Right cardiac atrium (tissue), 5 donors: ENCODE measurements around the gene FBXW10. TPM values are rescaled to one million over a fixed set of nuclear protein-coding genes. Genes with fewer than 3 reads are reported as not detected.
"Not testable (repeated sequence)": the region's sequence is repeated elsewhere in the genome, so short reads cannot be mapped to it uniquely, and the experiment has no call there.

Experiments
- ATAC-seq, 2 donors: fragments of 200-7000 bp; cut with Tn5 transposase; one replicate each; pipeline versions ENCODE4 v1.8.0 to v1.9.1; 2020; ENCODE audit warnings: moderate library complexity in 2 of 2, mild to moderate bottlenecking in 1 of 2
- DNase-seq, 3 donors: peaks; one replicate each; pipeline ENCODE4 v3.0.0-alpha.2; 2020
- H3K27ac ChIP-seq: one replicate; pipeline ENCODE4 v1.5.1; 2013; ENCODE audit warnings: mild to moderate bottlenecking, low read length, control low read depth, moderate library complexity
- H3K27me3 ChIP-seq: one replicate; pipeline ENCODE4 v1.6.1; 2013; ENCODE audit not compliant: control insufficient read depth, insufficient read depth
- H3K4me1 ChIP-seq: one replicate; pipeline ENCODE4 v1.6.1; 2013; ENCODE audit warnings: low read length; ENCODE audit not compliant: control insufficient read depth, insufficient read depth
- H3K4me3 ChIP-seq: one replicate; pipeline ENCODE4 v1.5.1; 2013; ENCODE audit warnings: low read length, control low read depth
- H3K9me3 ChIP-seq: one replicate; pipeline ENCODE4 v1.6.1; 2013; ENCODE audit warnings: low read length; ENCODE audit not compliant: control insufficient read depth
- WGBS: extraction: QIAGEN DNeasy Blood & Tissue Kit; methylation state at CpG from one replicate; pipeline ENCODE4 v1.1.7; 2013; 5-methylcytosine and 5-hydroxymethylcytosine counted together
- intact Hi-C, 4 donors: fragments of 100-400 bp; cut with DNase I; formaldehyde crosslinking; loops; one replicate each; pipeline versions ENCODE4 v1.11.0 to v1.14.0; 2022 to 2023
- long read RNA-seq, 4 donors: library from polyadenylated mRNA; unstranded; transcript quantifications; one replicate each; pipeline ENCODE4 v2.0.0, GENCODE V29; 2020 to 2021
- polyA plus RNA-seq: library from polyadenylated mRNA; stranded (reverse); fragments of 200-250 nt; gene quantifications from one replicate; pipeline ENCODE4 v1.2.3, GENCODE V29; 2013
- total RNA-seq, 4 donors: library from RNA; stranded (reverse); fragmentation: NEBNext Ultra II Directional; extraction: Animal tissue kit (Norgen Biotek cat#: 25700); gene quantifications; one replicate each; pipeline ENCODE4 v1.2.1, GENCODE V29; 2021
- donor health status: healthy with polysubstance abuse.
- donor health status: DM: no; HTN: yes; CAD: no.
- donor health status: DM: no; HTN: no; CAD: no.
- donor health status: DM: no; HTN: yes; CAD: no; lungs with severe emphysema.
- donor health status: DM: yes; HTN: yes; CAD: no.

Gene FBXW10, protein sequence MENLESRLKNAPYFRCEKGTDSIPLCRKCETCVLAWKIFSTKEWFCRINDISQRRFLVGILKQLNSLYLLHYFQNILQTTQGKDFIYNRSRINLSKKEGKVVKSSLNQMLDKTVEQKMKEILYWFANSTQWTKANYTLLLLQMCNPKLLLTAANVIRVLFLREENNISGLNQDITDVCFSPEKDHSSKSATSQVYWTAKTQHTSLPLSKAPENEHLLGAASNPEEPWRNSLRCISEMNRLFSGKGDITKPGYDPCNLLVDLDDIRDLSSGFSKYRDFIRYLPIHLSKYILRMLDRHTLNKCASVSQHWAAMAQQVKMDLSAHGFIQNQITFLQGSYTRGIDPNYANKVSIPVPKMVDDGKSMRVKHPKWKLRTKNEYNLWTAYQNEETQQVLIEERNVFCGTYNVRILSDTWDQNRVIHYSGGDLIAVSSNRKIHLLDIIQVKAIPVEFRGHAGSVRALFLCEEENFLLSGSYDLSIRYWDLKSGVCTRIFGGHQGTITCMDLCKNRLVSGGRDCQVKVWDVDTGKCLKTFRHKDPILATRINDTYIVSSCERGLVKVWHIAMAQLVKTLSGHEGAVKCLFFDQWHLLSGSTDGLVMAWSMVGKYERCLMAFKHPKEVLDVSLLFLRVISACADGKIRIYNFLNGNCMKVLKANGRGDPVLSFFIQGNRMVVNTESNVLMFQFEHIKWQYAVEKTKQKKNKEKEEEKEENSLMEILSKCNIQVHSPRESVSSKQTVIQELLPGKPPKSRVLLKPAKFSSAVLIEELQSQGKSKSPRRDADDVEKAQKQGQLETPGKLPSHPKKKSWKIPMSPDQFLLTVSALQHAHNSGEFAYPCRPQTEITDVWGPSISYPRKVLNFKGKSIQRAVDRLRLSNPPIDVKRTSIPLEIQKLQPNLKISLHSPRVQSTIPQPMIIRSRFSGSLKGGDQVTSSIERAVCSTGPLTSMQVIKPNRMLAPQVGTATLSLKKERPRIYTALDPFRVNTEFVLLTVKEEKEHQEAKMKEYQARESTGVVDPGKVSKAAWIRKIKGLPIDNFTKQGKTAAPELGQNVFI
- total RNA-seq (under 1 TPM; 0.14 to 0.26 (median 0.17) TPM), polyA plus RNA-seq (0.11 TPM)
- long read RNA-seq, donor 1, result 0 reads
- long read RNA-seq, donor 2, result 0 reads
- long read RNA-seq, donor 3, result 0 reads
- long read RNA-seq, donor 4, result 0 reads

GRCh38 chr17:18743699-18744421 is at the start of gene FBXW10:
TSS of gene FBXW10 (plus strand) at chr17:18744054. CDS start at chr17:18744245, 191 bp downstream.
- peak; percentile 82 to 83 for ATAC-seq
- H3K4me1 ChIP-seq, H3K9me3 ChIP-seq, H3K27me3 ChIP-seq, H3K27ac ChIP-seq, intact Hi-C loops, H3K4me3 ChIP-seq, DNase-seq: not testable (repeated sequence)
- 19% methylated on average over 9 of the region's 10 CpGs for WGBS

- WGBS, result 73% methylated on average over 2 of the region's 2 CpGs
- H3K27me3 ChIP-seq, H3K4me1 ChIP-seq, ATAC-seq, DNase-seq, H3K27ac ChIP-seq, H3K4me3 ChIP-seq, intact Hi-C loops, H3K9me3 ChIP-seq: not testable (repeated sequence)
Observed at GRCh38 chr17:18695143-18695542, 48.7 kb upstream of the FBXW10 start.

GRCh38 chr17:18698473-18699103 is 45.3 kb upstream of the FBXW10 start:
- ATAC-seq, H3K27ac ChIP-seq, DNase-seq, H3K27me3 ChIP-seq, H3K9me3 ChIP-seq, intact Hi-C loops, H3K4me1 ChIP-seq: not testable (repeated sequence)
- WGBS, result 54% methylated on average over 8 of the region's 8 CpGs
- peak overlapping the region; percentile 84 for H3K4me3 ChIP-seq

DNA sequence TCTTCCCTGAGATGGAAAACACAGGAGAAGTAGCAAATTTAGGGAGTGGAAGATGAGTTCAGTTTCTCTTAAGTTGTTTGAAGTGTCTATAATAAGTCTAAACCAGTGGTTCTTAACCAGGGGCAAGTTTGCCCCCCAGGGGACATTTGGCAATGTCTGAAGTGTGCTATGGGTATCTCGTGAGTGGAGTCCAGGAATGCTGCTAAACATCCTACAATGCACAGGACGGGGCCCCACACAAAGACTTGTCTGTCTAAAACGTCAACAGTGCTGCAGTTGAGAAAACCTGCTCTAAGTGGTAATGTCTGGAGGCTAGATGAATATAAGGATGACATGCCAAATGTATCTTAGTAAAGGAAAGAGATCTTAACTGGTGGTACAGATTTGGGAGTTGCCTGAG is 37.9 kb upstream of the FBXW10 start:
- H3K27ac ChIP-seq, ATAC-seq, H3K4me3 ChIP-seq, H3K27me3 ChIP-seq, intact Hi-C loops, H3K9me3 ChIP-seq, DNase-seq, H3K4me1 ChIP-seq: not testable (repeated sequence)
- WGBS, result 87% methylated on average over 3 of the region's 3 CpGs

DNA sequence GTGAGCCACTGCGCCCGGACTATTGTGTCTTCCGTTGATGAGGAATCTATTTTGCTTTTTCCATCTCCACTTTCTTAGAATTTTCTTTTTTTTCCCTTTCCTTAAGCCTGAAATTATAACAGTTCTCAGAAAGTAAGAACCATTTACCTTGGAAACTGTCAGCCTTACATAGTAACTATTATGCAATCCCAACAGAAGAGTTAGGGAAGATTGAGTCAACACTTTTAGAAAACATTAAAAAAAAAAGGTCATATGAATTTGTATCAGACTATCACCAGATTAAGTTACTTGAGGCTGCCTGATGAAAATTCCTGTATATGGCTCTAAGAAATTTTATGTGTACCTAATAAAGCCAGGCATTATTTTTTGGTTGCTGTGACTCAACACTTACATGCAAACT is 35.6 kb upstream of the FBXW10 start:
- not testable (repeated sequence) for DNase-seq

DNA sequence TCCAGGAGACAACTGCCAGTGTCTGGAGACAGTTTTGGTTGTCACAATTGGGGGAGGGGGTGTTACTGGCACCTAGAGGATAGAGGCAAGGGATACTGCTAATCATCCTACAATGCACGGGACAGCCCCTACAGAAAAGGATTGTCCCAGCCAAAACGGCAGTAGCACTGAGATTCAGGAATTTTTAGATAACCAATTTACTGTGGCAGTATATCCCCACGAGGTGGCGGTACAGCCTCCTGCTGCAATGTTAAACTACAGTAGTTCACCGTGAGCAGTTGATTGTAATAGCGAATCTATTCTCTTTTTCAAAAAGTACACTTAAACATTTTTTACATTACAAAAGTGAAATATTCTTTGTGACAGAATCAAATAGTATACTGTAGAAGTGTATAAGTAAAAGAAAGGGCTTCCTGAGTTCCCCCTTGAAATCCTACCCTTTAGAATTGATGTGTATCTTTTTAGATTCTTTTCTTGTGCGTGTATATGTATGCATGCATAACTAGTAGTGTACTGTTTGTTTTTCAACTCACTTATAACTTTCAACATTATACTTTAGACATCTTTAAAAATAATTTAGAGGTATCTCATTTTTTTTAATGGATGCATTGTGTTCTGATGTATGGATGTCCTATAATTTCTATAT is 31.4 kb upstream of the FBXW10 start:
- 12% methylated on average over 7 of the region's 7 CpGs for WGBS
- intact Hi-C loops, H3K4me3 ChIP-seq, H3K9me3 ChIP-seq, H3K4me1 ChIP-seq, H3K27me3 ChIP-seq, H3K27ac ChIP-seq: not testable (repeated sequence)
- ATAC-seq (peak; percentile 68 to 82), DNase-seq (peak; percentile 64 to 87 (median 76))

More for the DNA sequence above, 35.6 kb upstream of the FBXW10 start:
- H3K27me3 ChIP-seq, H3K27ac ChIP-seq, H3K4me3 ChIP-seq, H3K4me1 ChIP-seq, intact Hi-C loops, ATAC-seq, H3K9me3 ChIP-seq: not testable (repeated sequence)
- 92% methylated on average over 3 of the region's 3 CpGs for WGBS

DNA sequence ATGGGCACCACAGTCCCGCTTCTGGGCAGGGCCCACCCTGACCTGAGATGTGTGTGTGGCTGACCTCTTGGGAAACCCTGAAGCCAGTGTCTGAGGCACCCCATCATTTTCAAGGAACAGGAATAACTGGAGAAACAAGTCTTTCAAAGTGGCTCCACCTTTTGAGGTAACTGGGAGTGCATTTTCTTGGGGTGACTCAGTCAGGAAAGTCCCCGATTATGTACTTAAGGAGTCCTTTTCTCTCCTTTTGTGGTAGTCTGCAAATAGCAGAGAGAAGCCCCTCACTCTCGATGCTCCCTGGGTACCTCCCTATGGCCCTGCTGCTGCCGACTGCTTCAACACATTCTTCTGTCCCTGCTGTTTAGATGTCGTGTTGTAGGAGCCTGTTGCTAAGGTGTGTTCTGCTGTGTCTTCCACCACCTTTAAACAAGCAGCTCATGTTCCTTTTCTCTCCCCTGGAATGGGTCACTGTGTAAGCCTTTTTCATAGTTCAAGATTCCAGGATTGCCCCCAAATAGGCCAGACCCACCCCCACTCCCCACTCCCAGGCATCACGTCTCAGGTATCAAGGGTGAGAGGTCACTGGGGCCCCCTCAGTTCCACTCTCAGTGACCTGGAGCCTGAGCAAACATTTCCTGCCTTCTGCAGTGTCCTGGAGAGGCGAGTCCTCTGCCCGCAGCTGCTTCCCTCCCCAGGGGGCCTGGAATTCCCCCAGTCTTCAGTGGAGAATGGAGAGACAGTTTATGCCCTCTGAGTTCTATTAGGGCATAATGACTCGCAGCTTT is 25.0 kb upstream of the FBXW10 start:
- WGBS, result 59% methylated on average over 8 of the region's 9 CpGs
- intact Hi-C loops, ATAC-seq, H3K4me3 ChIP-seq, H3K4me1 ChIP-seq, H3K27me3 ChIP-seq, H3K27ac ChIP-seq, DNase-seq, H3K9me3 ChIP-seq: not testable (repeated sequence)

- H3K27ac ChIP-seq, H3K27me3 ChIP-seq, H3K9me3 ChIP-seq, ATAC-seq, intact Hi-C loops, DNase-seq, H3K4me3 ChIP-seq, H3K4me1 ChIP-seq: not testable (repeated sequence)
- 89% methylated on average over 12 of the region's 12 CpGs for WGBS
Observed at GRCh38 chr17:18719428-18720110, 24.3 kb upstream of the FBXW10 start.
